Upper lobe of left lung (tissue), 4 donors: ENCODE measurements around the gene SNRPE.

Experiments used
- EP300 ChIP-seq, 4 donors: sonication (generic); formaldehyde crosslinking; IDR thresholded peaks; one replicate each; pipeline ENCODE4 v1.5.1; 2017; ENCODE audit warnings: antibody characterized with exemption in 4 of 4, control low read depth in 2 of 4
- POLR2A ChIP-seq, 4 donors: fragments of 450-650 bp; IDR thresholded peaks; one replicate each; pipeline ENCODE4 v1.5.1; 2016 to 2017; ENCODE audit warnings: antibody characterized with exemption in 4 of 4, mild to moderate bottlenecking in 2 of 4
- TF ChIP-seq, protein P1 (sequence below), 6 experiments: fragments of 450-650 bp in 4 of 6; fragments of 200-600 bp in 2 of 6; sonication (generic) in 2 of 6; IDR thresholded peaks; one replicate each; pipeline ENCODE4 v1.5.1; 2016 to 2019; ENCODE audit warnings: antibody characterized with exemption in 6 of 6

DNA sequence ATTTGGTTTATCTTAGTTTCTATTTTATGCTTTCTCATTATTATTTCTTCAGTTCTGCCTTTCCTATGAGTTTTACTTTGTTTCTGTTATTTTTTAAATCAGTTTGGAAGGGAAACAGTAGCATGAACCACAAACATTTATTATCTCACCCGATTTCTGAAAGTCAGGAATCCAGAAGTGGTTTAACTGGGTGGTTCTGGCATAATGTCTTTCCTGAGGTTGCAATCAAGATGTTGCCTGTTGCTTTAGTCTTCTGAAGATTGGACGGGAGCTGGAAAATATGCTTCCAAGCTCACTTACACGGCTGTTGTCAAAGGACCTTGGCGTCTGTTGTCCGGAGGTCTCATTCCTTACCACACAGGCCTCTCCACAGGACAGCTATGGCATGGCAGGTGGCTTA lies 50.4 kb downstream of the SNRPE start:
- TF ChIP-seq EP300 (IDR thresholded peaks at IDR 0.05) (no peak), POLR2A (IDR thresholded peaks at IDR 0.05) (no peak)
- TF ChIP-seq, protein P1, sequence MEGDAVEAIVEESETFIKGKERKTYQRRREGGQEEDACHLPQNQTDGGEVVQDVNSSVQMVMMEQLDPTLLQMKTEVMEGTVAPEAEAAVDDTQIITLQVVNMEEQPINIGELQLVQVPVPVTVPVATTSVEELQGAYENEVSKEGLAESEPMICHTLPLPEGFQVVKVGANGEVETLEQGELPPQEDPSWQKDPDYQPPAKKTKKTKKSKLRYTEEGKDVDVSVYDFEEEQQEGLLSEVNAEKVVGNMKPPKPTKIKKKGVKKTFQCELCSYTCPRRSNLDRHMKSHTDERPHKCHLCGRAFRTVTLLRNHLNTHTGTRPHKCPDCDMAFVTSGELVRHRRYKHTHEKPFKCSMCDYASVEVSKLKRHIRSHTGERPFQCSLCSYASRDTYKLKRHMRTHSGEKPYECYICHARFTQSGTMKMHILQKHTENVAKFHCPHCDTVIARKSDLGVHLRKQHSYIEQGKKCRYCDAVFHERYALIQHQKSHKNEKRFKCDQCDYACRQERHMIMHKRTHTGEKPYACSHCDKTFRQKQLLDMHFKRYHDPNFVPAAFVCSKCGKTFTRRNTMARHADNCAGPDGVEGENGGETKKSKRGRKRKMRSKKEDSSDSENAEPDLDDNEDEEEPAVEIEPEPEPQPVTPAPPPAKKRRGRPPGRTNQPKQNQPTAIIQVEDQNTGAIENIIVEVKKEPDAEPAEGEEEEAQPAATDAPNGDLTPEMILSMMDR (IDR thresholded peaks at IDR 0.05): no peak
